Suprapubic skin (tissue), 4 donors: Measurements from ENCODE around the gene GYPE. TPM values are rescaled to one million over a fixed set of nuclear protein-coding genes. Genes with fewer than 3 reads are reported as not detected.
"Not testable (repeated sequence)": the region's sequence is repeated elsewhere in the genome, so short reads cannot be mapped to it uniquely, and the experiment has no call there.

Experiments
- DNase-seq, 2 donors: peaks; one replicate each; pipeline ENCODE4 v3.0.0-alpha.2; 2019; ENCODE audit warnings: low spot score in 2 of 2
- H3K27ac ChIP-seq: fragments of 200-600 bp; sonication (generic); one replicate; pipeline ENCODE4 v1.5.1; 2019
- H3K27me3 ChIP-seq: fragments of 200-600 bp; sonication (generic); one replicate; pipeline ENCODE4 v1.5.1; 2019
- H3K36me3 ChIP-seq: fragments of 200-600 bp; sonication (generic); one replicate; pipeline ENCODE4 v1.5.1; 2019
- H3K4me1 ChIP-seq: fragments of 200-600 bp; sonication (generic); one replicate; pipeline ENCODE4 v1.5.1; 2019
- H3K4me3 ChIP-seq: fragments of 200-600 bp; sonication (generic); one replicate; pipeline ENCODE4 v1.5.1; 2019; ENCODE audit warnings: mild to moderate bottlenecking
- H3K9me3 ChIP-seq: fragments of 200-600 bp; sonication (generic); one replicate; pipeline ENCODE4 v1.5.1; 2019
- CTCF ChIP-seq, 2 donors: fragments of 200-600 bp in 1 of 2; fragments of 450-650 bp in 1 of 2; sonication (generic) in 1 of 2; IDR thresholded peaks; one replicate each; pipeline ENCODE4 v1.5.1; 2016 to 2019; ENCODE audit warnings: antibody characterized with exemption in 2 of 2, mild to moderate bottlenecking in 1 of 2, moderate library complexity in 1 of 2
- EP300 ChIP-seq: sonication (generic); formaldehyde crosslinking; IDR thresholded peaks from one replicate; pipeline ENCODE4 v1.6.1; 2017; ENCODE audit warnings: antibody characterized with exemption
- POLR2A ChIP-seq, 2 donors: fragments of 450-650 bp; IDR thresholded peaks; one replicate each; pipeline ENCODE4 v1.6.1; 2017; ENCODE audit warnings: antibody characterized with exemption in 2 of 2, mild to moderate bottlenecking in 2 of 2, moderate library complexity in 2 of 2
- POLR2AphosphoS5 ChIP-seq, 3 donors: sonication (generic); formaldehyde crosslinking; IDR thresholded peaks; one replicate each; pipeline ENCODE4 v1.6.1; 2017; ENCODE audit warnings: antibody characterized with exemption in 3 of 3
- WGBS: methylation state at CpG from one replicate; pipeline ENCODE4 v1.1.5; 2018; 5-methylcytosine and 5-hydroxymethylcytosine counted together
- total RNA-seq, 4 donors: library from RNA; depleted of rRNA; stranded (reverse); fragments of >200 nt; gene quantifications; one replicate each; pipeline ENCODE4 v1.1.0, GENCODE V29; 2016

The GYPE gene
- not detected for total RNA-seq

- H3K27me3 ChIP-seq, H3K4me1 ChIP-seq, H3K27ac ChIP-seq, DNase-seq, H3K36me3 ChIP-seq, H3K9me3 ChIP-seq, H3K4me3 ChIP-seq: not testable (repeated sequence)
- 81% methylated on average over 2 of the region's 2 CpGs for WGBS
These were observed at the start of gene GYPE for GRCh38 chr4:143905440-143905839. TSS of gene GYPE (minus strand) at chr4:143905559. CDS start at chr4:143905507, 52 bp downstream.

DNA sequence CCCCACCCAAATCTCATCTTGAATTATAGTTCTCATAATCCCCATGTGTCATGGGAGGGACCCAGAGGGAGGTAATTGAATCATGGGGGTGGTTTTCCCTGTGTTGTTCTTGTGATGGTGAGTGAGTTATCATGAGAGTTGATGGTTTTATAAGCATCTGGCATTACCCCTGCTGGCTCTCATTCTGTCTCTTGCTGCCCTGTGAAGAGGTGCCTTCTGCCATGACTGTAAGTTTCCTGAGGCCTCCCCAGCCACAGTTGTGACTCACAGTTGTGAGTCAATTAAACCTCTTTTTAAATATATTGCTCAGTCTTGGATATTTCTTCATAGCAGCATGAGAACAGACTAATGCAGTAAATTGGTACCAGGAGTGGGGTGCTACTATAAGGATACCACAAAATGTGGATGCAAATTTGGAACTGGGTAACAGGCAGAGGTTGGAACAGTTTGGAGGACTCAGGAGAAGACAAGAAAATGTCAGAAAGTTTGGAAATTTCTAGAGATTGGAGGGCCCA is 46.2 kb upstream of the GYPE start:
- DNase-seq, H3K9me3 ChIP-seq, H3K27ac ChIP-seq, H3K36me3 ChIP-seq, H3K4me3 ChIP-seq, H3K4me1 ChIP-seq, H3K27me3 ChIP-seq: not testable (repeated sequence)

DNA sequence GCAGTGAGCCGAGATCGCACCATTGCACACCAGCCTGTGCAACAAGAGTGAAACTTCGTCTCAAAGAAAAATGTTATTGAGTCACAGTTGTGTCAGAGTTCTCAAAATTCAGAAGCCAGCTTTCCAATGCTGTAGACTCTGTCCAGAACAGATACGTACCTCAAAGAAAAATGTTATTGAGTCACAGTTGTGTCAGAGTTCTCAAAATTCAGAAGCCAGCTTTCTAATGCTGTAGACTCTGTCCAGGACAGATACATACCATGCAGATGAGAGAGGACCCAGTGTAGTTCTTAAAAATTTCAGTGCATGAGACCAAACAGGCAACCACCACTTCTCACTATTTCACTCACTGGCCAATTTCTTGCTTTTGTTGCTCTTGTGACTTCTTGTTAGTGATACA is 45.6 kb upstream of the GYPE start:
- not testable (repeated sequence) for H3K27me3 ChIP-seq, H3K36me3 ChIP-seq, H3K4me3 ChIP-seq, H3K9me3 ChIP-seq, DNase-seq, H3K27ac ChIP-seq, H3K4me1 ChIP-seq
- WGBS: 93% methylated on average over 4 of the region's 4 CpGs

GRCh38 chr4:143950185-143950584 is 44.8 kb upstream of the GYPE start:
- H3K27me3 ChIP-seq, H3K36me3 ChIP-seq, H3K27ac ChIP-seq, H3K4me1 ChIP-seq, DNase-seq, H3K4me3 ChIP-seq, H3K9me3 ChIP-seq: not testable (repeated sequence)
- WGBS: 63% methylated on average over 1 of the region's 1 CpG

GRCh38 chr4:143947493-143947892 is 42.1 kb upstream of the GYPE start:
- H3K4me3 ChIP-seq, DNase-seq, H3K27me3 ChIP-seq, H3K9me3 ChIP-seq, H3K36me3 ChIP-seq, H3K4me1 ChIP-seq, H3K27ac ChIP-seq: not testable (repeated sequence)
- WGBS: 32% methylated on average over 1 of the region's 1 CpG

DNA sequence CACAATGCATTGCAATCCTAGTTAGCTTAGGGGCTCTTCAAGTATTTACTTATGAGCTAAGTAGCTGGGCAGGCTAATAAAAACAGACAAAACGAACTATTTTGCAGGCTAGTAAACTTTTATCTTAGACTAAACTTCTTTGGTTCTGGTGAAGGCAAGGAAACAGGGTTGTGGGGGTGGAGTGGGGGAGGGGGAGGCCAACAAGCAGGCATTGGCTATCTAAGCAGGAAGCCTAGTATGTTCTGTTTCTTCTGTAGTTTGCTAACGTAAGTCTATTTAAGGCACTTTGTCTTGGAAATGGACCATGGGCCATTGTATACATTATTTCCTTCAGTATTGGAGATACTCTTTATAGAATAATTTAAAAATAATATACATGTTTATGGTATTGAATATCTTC is 35.3 kb upstream of the GYPE start:
- DNase-seq, H3K27ac ChIP-seq, H3K27me3 ChIP-seq, H3K4me3 ChIP-seq, H3K4me1 ChIP-seq, H3K36me3 ChIP-seq, H3K9me3 ChIP-seq: not testable (repeated sequence)
- 71% methylated on average over 2 of the region's 2 CpGs for WGBS

DNA sequence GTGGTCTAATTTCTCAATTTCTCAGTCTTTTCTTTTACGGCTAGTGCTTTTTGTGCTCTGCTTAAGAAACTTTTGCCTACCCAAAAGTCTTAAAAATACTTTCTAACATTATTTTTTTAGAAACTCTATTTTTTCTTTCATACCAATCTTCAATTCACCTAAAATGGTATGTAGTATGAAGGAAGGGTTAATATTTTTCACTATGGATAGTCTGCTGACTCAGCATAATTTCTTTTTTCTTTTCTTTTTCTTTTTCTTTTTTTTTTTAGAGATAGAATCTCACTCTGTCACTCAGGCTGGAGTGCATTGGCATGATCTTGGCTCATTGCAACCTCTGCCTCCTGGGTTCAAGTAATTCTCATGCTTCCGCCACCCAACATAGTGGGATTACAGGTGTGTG is 34.2 kb upstream of the GYPE start:
- Histone ChIP-seq H3K27me3 (no peaks in the 10 kb centered on the region), H3K4me1 (no peaks in the 10 kb centered on the region), H3K27ac (no peak overlapping the region), H3K4me3 (no peak overlapping the region), H3K9me3 (no peaks in the 10 kb centered on the region), H3K36me3 (no peaks in the 10 kb centered on the region)
- 100% methylated on average over 2 of the region's 2 CpGs for WGBS
- TF ChIP-seq POLR2AphosphoS5 (IDR thresholded peaks at IDR 0.05) (no peak), POLR2A (IDR thresholded peaks at IDR 0.05) (no peak), EP300 (no peak), CTCF (IDR thresholded peaks at IDR 0.05) (no peak)
- no peak for DNase-seq

GRCh38 chr4:143938890-143939289 is 33.5 kb upstream of the GYPE start:
- H3K27ac ChIP-seq, H3K4me3 ChIP-seq, H3K9me3 ChIP-seq, H3K36me3 ChIP-seq, H3K4me1 ChIP-seq, DNase-seq, H3K27me3 ChIP-seq: not testable (repeated sequence)
- WGBS: 87% methylated on average over 4 of the region's 4 CpGs

GRCh38 chr4:143921181-143921580 is 15.8 kb upstream of the GYPE start:
- no peak overlapping the region for H3K4me3 ChIP-seq
- H3K27ac ChIP-seq: no peak overlapping the region
- H3K27me3 ChIP-seq: no peaks in the 10 kb centered on the region
- no peaks in the 10 kb centered on the region for H3K4me1 ChIP-seq
- no peaks in the 10 kb centered on the region for H3K9me3 ChIP-seq
- DNase-seq: no peak
- WGBS: 82% methylated on average over 6 of the region's 6 CpGs
- TF ChIP-seq POLR2A (IDR thresholded peaks at IDR 0.05) (no peak), POLR2AphosphoS5 (IDR thresholded peaks at IDR 0.05) (no peak), EP300 (no peak), CTCF (IDR thresholded peaks at IDR 0.05) (no peak)
- no peaks in the 10 kb centered on the region for H3K36me3 ChIP-seq

DNA sequence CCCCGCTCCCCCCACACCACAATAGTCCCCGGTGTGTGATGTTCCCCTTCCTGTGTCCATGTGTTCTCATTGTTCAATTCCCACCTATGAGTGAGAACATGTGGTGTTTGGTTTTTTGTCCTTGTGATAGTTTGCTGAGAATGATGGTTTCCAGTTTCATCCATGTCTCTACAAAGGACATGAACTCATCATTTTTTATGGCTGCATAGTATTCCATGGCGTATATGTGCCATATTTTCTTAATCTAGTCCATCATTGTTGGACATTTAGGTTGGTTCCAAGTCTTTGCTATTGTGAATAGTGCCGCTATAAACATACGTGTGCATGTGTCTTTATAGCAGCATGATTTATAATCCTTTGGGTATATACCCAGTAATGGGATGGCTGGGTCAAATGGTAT is 11.1 kb upstream of the GYPE start:
- not testable (repeated sequence) for H3K4me3 ChIP-seq, DNase-seq, H3K4me1 ChIP-seq, H3K36me3 ChIP-seq, H3K27ac ChIP-seq, H3K9me3 ChIP-seq, H3K27me3 ChIP-seq
- WGBS: 97% methylated on average over 5 of the region's 5 CpGs

- not testable (repeated sequence) for H3K27me3 ChIP-seq, H3K9me3 ChIP-seq, H3K4me1 ChIP-seq, H3K36me3 ChIP-seq, DNase-seq
- peak overlapping the region; percentile 67 for H3K27ac ChIP-seq
- 78% methylated on average over 2 of the region's 2 CpGs for WGBS
- H3K4me3 ChIP-seq: peak overlapping the region; percentile 51
These were observed 7.1 kb upstream of the GYPE start for GRCh38 chr4:143912478-143912877.

GRCh38 chr4:143911528-143912417 is 6.4 kb upstream of the GYPE start:
- Histone ChIP-seq H3K4me3 (peak overlapping the region; percentile 51), H3K27ac (peak overlapping the region; percentile 67)
- not testable (repeated sequence) for H3K4me1 ChIP-seq, H3K27me3 ChIP-seq, H3K36me3 ChIP-seq, H3K9me3 ChIP-seq
- 33% methylated on average over 41 of the region's 59 CpGs for WGBS
- peak; percentile 60 to 82 for DNase-seq
